Stimulated activated naive CD4-positive, alpha-beta T cell treated with Interleukin-2 at 50 U/mL for 16 hours (primary cell): ENCODE data around the gene AGBL1.

Source experiments
- DNase-seq: peaks from one replicate; lab custom pipeline; 2025; lab: John Stamatoyannopoulos, UW

AGBL1 gene

DNA sequence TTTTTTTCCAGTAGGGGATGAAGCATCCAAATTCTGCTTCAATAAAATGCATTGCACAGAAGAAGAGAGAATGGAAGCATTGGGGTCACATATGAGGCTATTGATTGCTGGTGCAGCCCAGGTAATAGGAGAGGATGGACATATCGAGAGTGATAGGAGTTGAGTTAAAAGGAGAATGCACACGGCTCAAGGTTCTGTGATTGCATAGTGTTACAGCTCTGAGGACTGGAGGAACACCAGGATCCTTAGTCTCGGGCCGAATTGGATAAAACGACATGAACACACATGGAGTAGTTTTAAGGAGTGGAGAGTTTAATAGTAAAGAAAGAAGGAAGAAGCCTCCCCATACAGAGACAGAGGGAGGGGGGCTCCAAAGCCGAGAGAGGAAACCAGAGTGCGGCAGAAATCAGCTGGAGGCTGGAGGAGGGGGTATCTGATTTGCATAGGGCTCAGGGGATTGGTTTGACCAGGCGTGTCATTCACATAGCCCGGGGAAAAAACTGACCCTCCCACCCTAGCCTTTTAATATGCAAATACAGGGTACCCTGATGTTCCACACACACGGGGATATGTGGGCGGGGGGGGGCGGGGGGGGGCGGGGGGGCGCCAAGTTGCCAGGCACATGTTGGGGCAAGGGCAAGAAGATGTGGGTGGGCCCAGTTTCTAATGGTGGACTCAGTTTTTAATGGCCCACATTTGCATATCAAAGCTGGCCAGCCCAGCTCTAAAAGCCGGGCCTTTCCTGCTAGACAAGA is 156.9 kb downstream of the AGBL1 start:
- no peak for DNase-seq

- DNase-seq: no peak
Observed at GRCh38 chr15:86237111-86237500, 157.4 kb downstream of the AGBL1 start.

- no peak for DNase-seq
Observed at GRCh38 chr15:86247249-86247955, 167.7 kb downstream of the AGBL1 start.

DNA sequence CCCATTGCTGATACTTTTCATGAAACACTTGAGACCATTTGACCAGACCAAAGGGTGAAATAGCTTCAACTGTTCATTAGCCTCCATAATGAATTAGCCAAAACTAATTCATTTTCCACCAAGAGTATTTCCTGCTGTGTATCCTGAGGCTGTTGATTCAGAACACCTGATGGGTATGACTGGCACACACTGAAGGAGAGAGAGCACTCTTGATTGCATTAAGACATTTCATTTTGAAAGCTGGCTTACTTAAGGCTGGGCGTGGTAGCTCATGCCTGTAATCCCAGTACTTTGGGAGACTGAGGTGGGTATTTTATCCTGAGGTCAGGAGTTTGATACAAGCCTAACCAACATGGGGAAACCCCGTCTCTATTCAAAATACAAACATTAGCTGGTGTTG is 175.6 kb downstream of the AGBL1 start:
- DNase-seq: no peak

DNA sequence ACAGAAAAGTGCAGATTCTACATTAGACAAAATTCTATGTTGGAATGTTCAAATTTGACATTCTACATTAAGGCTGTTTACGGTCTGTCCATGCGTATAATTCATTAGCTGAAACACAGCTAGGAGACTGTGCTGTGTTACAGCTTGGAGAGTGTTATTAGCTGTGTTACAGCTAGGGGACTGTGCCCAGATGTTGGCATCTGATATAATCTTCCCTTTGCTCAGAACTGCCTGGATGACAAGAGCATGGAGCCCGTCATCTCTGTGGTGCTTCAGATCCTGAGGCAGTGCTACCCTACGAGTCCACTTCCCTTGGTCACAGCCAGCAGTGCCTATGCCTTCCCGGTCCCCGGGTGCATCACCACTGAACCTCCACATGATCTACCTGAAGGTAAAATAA is 177.0 kb downstream of the AGBL1 start:
- no peak for DNase-seq

DNA sequence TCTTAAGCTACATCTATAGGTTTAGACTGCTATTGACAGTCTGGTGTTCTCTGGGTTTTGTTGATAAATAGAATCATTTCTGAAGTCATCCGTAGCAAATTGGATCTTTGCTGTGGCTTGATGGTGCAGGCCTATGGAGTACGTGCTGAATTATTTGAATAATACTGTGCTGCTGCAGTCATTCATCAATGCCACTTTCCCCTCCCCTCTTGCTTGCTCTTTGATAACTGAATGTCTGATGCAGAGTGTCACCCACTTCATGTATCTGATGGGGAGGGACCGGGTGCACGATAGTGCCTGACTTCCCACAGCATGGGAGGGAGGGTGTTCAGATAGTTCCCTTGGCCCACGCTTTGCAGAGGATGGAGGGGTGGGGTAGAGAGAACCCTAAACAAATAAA is 179.9 kb downstream of the AGBL1 start:
- no peak for DNase-seq

DNA sequence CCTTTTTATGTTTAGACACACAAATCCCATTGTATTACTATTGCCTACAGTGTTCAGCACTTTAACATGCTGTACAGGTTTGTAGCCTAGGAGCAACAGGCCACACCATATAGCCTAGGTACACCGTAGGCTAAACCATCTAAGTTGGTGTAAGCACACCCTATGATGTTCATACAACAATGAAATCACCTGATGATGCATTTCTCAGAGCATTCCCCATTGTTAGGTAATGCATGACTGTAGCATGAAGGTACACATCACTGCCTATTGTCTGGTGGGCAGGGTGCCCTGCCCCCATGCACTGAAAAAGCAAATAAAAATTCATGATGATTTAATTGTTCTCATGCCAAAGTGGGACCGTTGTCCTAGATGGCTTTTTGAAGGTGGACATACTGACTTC is 183.6 kb downstream of the AGBL1 start:
- no peak for DNase-seq

GRCh38 chr15:86266896-86267484 is 187.3 kb downstream of the AGBL1 start:
- no peak for DNase-seq

- no peak for DNase-seq
Observed at GRCh38 chr15:86267892-86268291, 188.2 kb downstream of the AGBL1 start.

DNA sequence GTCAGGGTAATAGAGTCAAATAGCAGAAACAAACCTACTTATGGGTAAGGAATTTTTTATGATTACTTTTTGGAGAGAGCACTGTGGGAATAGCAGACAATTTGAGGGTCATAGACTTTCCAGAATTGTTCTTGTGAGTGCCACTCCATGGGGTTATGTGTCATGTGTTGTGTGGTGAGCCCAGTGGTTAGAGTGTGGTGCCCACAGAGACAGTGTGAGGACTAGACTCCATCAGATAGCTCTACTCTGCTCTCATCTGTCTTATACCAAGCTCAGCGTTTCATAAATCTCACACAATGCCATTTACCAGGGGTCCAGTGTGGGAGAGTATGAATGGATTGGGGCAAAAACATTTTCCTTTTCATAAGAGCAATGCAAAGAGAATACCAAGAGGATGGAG is 188.9 kb downstream of the AGBL1 start:
- DNase-seq: no peak

DNA sequence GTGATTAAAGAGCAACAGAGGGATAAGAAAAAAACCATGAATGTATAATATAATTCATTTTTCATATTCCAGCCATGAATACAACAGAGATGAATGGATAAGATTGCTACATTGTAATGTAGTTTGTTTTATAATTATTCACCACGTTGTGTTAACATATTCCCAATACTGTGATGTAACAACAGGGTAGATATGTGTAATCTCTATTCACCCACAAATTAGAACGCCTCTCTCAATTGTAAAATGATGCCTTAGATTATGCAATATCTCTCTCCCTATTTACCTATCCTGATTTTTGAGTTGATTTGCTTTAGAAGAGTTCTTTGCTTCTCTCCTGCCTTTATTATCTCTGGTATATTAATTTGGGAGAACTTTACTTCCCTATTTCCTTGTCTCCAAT is 193.6 kb downstream of the AGBL1 start:
- no peak for DNase-seq

GRCh38 chr15:86275361-86275760 is 195.7 kb downstream of the AGBL1 start:
- no peak for DNase-seq

DNA sequence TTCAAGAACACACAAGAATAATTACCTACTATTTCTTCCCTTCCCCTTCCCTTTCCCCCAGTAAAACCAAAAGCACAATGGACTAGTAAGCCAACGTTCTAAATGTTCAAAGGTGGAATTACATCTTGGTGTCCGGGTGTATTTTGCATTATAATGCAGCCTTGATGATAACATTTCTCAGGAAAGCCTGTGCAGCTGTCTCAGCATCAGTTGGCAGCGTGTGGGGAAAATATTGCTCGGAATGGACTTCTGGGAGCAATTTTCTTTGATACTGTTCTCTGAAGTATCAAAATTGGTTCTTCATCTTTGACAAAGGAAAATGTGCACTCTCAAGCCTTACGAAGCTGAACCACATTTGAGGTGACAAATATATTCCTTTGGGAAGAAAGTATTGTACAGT is 198.9 kb downstream of the AGBL1 start:
- no peak for DNase-seq

DNA sequence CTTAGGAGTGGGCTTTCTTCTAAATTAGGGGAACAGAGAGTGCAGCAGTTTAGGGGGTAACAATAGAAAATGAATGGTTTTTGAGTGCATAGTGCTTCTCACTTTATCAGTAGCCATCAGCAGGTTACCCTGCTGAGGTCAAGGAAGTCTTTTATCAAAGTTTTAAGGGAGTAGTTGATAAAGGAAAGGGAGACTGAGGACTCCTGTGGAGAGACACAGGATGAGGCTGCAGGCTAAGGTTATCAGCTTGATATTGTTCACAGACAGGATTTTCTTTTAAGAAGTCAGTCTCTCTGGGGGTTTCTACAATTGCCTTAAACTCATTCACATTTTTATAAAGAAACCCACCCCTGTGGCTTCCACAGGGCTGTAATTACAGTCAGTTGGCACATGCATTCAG is 205.0 kb downstream of the AGBL1 start:
- DNase-seq: no peak

DNA sequence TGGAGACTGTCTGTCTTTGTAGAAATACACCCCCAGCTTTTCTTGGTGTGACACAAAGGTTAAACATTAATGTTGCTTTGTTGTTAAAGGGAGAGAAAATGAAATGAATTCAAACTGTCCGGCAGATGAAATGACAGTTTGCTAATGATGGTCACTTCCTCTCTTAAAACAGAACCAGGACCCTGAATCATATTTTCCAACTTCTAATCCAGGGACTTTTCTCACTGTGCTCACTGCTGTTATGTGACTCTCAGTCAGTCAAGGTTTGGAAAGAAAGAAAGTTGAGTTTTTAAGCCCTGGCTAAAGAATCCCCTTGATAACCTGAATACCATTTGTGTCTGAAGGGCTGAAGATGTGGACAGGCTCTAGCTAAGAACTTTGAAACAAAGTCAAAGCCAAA is 215.8 kb downstream of the AGBL1 start:
- DNase-seq: no peak

GRCh38 chr15:86296769-86297168 is 217.1 kb downstream of the AGBL1 start:
- DNase-seq: no peak

DNA sequence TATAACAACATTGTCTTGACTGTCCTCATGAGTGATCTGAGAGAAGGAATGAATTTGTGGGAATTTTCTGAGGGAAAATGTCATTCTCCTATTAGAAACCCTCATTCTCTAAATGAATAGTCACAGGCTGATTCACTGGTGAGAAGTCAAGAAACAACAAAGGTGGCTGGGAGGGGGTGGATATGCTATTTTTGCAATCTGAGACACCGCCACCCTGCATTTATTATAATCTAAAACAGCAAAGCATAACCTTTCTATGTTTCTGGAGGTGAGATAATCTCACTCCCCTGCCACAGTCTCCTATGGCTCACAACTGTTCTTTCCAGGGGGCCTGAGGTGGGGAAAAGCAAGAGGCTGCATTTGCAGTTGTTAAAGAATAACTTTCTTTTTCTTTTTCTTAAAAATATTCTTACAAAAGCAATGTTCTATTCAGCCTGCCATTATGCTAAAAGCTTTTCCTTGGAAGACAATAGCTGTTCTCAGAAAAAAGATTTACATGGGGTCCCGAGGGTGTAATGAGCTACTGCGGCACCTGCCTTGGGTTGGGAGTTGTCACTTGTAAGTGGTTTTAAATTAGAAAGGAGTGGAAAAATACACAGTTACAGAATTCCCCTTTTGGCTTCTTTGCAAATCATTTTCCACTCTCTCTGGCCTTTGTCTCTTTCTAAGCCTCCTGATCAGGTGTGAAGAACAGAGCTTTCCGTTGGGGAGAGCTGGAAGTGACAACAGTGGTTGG is 220.9 kb downstream of the AGBL1 start:
- DNase-seq: no peak

- no peak for DNase-seq
Observed at GRCh38 chr15:86311568-86312280, 232.1 kb downstream of the AGBL1 start.

GRCh38 chr15:86312486-86312885 is 232.8 kb downstream of the AGBL1 start:
- no peak for DNase-seq

GRCh38 chr15:86316216-86316615 is 236.5 kb downstream of the AGBL1 start:
- no peak for DNase-seq

- DNase-seq: no peak
Observed at GRCh38 chr15:86316726-86317383, 237.2 kb downstream of the AGBL1 start.

DNA sequence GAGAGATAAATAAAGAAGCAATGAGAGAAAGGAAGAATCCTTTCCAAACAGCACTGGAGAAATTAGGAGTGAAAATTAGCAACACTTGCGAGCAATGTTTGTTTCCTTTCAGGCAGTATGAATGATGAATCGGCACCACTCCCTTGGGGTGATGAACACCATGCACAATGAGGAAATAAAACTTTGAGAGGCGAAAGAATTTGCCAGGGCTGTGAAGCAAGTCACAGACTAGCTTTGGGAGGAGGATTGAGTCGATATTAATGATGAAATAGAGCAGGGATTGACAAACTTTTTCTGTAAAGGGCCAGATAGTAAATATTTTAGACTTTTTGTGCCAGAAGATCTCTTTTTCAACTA is 237.7 kb downstream of the AGBL1 start:
- no peak for DNase-seq
